GM19372 (cell line): Measurements from ENCODE around the gene WFIKKN1.
A peak's percentile ranks its signal among the peaks of the same experiment; 100 is the strongest.

Source experiments
- ATAC-seq: cut with Tn5 transposase; IDR thresholded peaks from one replicate; pipeline ENCODE4 v1.9.1; 2021; ENCODE audit warnings: mild to moderate bottlenecking, low read depth, moderate library complexity; ENCODE audit not compliant: unreplicated experiment

Gene WFIKKN1

GRCh38 chr16:649631-650030 lies 18.8 kb downstream of the WFIKKN1 start:
- ATAC-seq = peak; percentile 7

GRCh38 chr16:651844-652243 lies 21.1 kb downstream of the WFIKKN1 start:
- no peak for ATAC-seq

GRCh38 chr16:652454-653305 lies 21.9 kb downstream of the WFIKKN1 start:
- ATAC-seq = no peak

- no peak for ATAC-seq
These were observed 23.2 kb downstream of the WFIKKN1 start for GRCh38 chr16:654034-654433.

GRCh38 chr16:657487-657886 lies 26.7 kb downstream of the WFIKKN1 start:
- no peak for ATAC-seq

- ATAC-seq = no peak
These were observed 28.1 kb downstream of the WFIKKN1 start for GRCh38 chr16:658679-659571.

- no peak for ATAC-seq
These were observed 28.8 kb downstream of the WFIKKN1 start for GRCh38 chr16:659618-660017.

GRCh38 chr16:660132-660458 lies 29.3 kb downstream of the WFIKKN1 start:
- ATAC-seq = no peak

- ATAC-seq = peak; percentile 55
These were observed 29.8 kb downstream of the WFIKKN1 start for GRCh38 chr16:660459-661183.

GRCh38 chr16:661184-661821 lies 30.5 kb downstream of the WFIKKN1 start:
- no peak for ATAC-seq

GRCh38 chr16:662095-662494 lies 31.3 kb downstream of the WFIKKN1 start:
- no peak for ATAC-seq

GRCh38 chr16:662597-662996 lies 31.8 kb downstream of the WFIKKN1 start:
- ATAC-seq = no peak

GRCh38 chr16:666572-666971 lies 35.8 kb downstream of the WFIKKN1 start:
- ATAC-seq = no peak

- ATAC-seq = no peak
These were observed 36.5 kb downstream of the WFIKKN1 start for GRCh38 chr16:667113-667779.

GRCh38 chr16:667780-668518 lies 37.2 kb downstream of the WFIKKN1 start, which contains the start of gene RHOT2:
Gene RHOT2, plus strand, starts transcription at chr16:668132. Its CDS starts 68 bp downstream, at chr16:668200.
- ATAC-seq = peak; percentile 93

GRCh38 chr16:668519-669171 lies 37.9 kb downstream of the WFIKKN1 start:
- ATAC-seq = peak; percentile 8

GRCh38 chr16:669666-670065 lies 38.9 kb downstream of the WFIKKN1 start:
- no peak for ATAC-seq

GRCh38 chr16:670485-671352 lies 39.9 kb downstream of the WFIKKN1 start:
- no peak for ATAC-seq
